HG03280 (cell line): ENCODE data around the gene NDUFV2.
"Not testable (repeated sequence)": the region's sequence is repeated elsewhere in the genome, so short reads cannot be mapped to it uniquely, and the experiment has no call there.

Source experiments
- ATAC-seq: cut with Tn5 transposase; IDR thresholded peaks from one replicate; pipeline ENCODE4 v1.9.1; 2021; ENCODE audit warnings: mild to moderate bottlenecking, moderate library complexity; ENCODE audit not compliant: unreplicated experiment

NDUFV2 gene

DNA sequence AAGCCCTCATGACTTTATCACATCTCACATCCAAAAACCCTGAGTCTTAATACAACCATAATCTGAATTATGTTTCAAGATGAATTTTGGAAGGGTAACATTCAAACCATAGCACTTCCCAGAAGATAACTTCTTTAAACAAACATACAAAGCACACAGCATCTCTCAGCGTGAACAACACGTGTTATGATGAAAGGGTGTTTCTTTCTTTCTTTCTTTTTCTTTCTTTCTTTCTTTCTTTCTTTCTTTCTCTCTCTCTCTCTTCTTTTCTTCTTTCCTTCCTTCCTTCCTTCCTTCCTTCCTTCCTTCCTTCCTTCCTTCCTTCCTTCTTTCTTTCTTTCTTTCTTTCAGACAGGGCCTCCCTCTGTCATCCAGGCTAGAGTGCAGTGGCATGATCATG lies 13.8 kb upstream of the NDUFV2 start:
- ATAC-seq: not testable (repeated sequence)

DNA sequence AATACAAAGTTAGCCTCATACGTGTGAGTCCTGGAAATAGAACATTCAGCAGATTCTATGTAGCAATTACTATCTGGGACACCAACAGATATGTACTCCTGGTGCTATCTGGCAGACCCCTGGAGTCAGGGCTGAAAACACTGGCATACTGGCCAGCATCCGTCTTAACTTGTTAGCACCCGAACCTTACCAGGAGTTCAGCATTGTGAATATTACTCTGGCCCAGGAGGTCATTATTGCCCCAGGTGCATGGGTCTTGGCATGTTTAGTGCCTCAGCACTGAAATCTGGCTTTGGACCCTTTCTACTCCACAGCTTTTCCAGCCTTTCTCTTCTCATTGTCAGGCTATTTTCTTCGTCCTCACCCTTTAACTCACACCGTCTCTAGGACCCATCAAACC lies 11.9 kb upstream of the NDUFV2 start:
- ATAC-seq: no peak

DNA sequence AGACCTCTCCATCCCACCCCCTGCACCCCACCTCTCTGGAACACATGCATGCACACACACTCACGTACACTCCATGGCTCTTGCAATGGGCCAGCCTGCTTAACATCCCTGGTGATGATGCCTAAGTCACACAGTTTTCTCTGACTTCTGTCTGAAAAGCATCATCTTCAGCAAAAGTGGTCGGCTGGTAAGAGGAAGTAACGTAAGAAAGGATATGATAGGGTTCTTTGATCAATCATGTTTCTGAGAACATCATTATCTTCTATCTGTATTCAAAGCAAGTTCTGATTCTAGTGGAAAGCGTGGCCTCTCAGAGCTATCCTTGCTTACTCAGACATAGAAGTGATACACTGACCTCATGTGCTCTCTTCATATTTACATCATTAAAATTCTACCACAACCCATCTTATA lies 11.4 kb upstream of the NDUFV2 start:
- no peak for ATAC-seq

DNA sequence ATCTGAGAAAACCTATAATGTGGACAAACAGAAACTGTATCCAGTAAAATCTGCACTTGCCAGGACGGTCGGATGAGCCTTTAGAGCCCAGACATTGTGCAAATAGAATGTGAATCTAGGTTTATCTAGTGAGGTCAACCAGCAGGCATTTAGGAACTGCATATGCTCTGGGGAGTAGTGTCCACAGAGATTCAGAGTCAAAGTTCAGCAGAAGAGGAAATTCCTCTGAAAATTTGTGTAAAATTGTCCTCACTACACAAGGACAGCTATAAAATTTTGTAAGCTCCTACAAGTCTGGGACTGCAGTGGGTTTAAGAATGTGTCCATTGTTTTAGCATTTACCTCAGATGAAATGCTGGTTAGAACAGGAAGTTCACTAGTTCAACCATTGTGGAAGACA lies 9.8 kb upstream of the NDUFV2 start:
- ATAC-seq: no peak

DNA sequence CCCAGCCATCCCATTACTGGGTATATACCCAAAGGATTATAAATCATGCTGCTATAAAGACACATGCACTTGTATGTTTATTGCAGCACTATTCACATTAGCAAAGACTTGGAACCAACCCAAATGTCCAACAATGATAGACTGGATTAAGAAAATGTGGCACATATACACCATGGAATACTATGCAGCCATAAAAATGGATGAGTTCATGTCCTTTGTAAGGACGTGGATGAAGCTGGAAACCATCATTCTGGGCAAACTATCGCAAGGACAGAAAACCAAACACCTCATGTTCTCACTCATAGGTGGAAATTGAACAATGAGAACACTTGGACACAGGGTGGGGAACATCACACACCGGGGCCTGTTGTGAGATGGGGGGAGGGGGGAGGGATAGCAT lies 9.4 kb upstream of the NDUFV2 start:
- not testable (repeated sequence) for ATAC-seq

DNA sequence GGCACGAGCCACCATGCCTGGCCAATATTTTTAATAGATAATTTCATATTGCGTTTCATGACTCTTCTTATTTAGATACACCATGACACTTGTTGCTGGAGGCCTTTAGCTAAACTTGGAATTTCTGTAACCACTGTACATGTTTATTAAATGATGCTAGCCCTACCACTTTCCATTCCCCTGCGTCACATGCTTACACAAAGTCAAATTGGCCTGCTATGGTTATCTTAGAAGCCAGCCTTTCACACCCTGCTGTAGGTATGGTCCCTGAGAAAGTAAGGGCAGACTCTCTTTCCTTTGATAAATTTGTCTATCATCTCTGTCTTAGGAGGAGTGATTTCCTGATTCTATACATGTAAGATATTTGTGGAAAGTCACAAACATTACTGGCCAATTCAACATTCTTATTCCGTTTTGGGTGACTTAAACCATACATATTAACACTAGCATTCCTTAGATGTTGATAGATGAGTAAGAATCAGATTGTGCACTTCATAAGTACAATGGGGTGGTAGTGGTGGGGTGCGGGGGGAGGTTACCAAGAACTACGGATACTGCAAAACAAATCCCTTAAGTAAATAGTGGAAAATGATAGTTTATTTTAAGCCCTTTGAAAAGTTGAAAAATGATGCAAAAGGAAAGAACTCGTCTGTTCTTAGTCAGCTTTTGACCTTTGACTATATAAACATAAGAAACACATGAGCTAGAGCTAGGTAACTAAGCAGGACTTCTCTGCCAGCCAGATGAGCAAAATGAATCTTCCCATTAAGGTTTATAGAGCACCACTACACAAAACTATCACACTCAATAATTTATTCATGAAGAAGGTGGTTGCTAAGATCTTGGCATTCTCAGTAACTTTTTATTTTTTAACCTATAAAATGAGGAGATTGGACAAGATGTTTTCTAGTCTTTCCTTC lies 7.9 kb upstream of the NDUFV2 start:
- ATAC-seq: no peak

DNA sequence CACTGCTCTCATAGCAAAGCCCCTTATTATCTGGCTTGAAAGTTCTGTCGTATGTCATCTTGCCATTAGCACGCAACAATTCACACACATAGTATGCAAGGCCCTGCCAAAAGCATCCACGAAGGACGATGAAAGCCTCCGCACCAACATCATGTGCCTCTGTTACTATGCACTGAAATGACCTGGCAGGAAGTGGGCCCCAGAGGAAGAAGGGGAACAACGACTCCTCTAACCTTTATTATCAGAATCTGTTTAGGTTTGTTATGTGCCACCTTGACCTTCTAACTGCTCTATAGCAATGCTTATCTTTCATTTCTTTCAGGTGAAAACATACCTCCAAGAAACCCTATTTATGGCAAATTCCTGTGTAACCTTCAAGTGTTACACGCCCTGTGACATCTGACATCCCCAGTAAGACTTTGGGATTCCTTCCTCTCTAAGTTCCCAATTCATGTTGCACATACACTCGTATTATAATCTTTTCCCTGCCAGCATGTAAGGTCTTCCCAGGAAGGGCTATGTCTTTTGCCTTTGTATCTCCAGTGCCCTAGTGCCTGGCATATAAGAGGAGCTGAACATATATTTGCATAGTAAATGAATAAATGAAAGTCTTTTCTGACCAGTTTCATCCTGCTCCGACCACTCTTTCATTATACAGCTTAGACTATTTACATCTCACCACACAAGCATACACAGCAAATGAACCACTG lies 7.0 kb upstream of the NDUFV2 start:
- ATAC-seq: peak; percentile 87

DNA sequence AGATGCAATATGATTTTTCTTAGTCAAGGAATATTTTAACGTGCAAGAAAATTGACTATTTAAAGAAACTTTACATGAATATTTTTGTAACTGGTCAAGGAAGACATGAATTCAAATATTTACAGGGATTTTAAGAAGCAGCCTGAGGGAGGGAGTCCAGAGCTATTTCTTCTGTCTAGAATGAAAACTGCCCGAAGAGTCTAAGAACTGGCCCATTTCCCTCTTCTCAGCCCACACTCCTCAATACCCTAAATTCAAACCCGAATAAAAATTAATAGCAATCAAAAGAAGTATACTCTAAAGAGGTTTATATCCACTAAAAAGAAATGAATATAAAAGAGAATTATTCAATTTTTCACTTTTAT lies 6.5 kb upstream of the NDUFV2 start:
- peak; percentile 18 for ATAC-seq

DNA sequence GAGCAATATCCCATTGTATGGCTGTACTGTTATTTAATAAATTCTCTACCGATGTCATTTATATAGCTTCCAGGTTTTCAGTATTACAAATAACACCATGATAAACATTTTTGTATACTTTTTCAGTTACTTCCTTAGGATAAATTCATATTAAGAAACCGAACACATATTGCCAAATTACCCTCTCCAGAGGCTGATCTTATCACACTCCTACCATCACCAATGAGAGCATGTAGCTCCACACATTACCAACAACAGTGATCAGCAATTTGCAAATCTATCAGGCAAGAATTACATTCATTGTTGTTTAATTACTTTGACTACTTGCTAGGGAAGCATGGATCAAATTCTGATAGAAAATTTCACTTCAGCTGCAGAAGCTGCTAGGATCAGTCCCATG lies 5.8 kb upstream of the NDUFV2 start:
- ATAC-seq: no peak

DNA sequence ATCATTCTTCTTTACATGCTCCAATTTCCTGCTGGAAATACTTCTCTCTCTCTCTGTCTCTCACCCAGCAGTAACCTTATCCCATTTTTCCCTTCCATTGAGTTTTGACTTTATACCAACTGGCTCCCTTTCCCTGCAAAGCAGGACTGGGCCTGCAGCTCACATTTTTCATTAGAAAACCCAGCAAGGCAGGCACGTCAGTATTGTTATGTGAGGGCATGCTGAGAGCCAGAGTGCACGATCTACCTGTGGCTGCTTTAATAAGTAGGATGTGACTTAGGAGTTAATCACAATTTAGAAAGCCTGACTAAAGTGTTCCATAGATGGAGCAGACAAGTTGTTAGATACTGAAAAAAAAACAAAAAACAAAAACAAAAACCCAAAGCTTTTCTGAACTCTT lies 5.2 kb upstream of the NDUFV2 start:
- ATAC-seq: no peak

DNA sequence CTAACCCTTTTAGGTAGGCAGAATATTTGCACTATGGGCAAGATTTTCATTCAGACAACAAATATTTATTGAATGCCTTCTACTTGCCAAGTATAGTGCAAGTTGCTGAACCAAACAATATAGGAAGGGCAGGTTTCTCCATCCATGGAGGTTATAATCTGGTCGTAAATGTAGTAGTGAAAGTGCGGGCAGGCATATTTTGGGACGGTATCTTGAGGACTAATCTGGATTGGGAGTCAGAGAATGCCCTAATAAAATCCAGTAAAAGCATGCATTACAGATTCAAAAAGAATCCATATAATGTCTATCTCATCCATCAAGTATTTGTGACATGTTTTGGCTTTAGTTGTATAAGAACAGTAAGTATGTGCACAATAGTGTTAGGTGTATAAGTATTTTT lies 1.7 kb upstream of the NDUFV2 start:
- no peak for ATAC-seq

DNA sequence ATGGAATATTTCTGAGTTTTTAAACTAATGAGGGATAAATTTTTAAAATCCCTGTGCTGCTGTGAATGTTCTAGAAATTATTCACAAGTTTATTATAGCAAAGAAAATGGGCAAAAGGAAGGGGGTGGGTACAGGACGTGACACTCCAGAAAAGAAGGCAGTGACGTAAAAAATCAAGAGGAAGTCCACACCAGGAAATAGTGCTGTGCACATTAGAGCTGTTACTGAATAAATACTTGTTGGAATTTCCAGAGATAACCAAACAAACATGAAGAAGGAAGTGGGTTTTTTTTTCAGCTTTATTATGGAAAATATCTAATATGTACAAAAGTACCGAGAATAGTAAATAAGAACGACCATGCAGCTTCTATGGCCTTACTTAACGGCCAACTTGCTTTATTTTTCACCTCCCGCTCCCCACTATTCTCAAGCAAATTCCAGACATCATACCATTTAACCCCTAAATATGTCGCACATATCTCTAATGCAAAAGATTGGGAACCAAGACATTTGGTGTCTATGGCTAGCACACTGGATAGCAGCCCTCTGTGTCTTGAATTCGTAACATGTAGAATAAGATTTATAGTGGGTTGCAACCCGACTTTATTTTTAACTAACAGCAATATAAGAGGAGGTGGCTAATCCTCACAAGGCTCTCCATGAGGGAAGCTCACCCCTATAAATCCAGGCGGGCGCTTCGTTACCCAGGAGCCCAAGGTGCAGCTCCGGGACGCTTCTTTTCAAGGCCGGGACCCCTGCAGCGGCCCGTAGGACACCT lies 580 bp upstream of the NDUFV2 start:
- peak; percentile 5 for ATAC-seq

DNA sequence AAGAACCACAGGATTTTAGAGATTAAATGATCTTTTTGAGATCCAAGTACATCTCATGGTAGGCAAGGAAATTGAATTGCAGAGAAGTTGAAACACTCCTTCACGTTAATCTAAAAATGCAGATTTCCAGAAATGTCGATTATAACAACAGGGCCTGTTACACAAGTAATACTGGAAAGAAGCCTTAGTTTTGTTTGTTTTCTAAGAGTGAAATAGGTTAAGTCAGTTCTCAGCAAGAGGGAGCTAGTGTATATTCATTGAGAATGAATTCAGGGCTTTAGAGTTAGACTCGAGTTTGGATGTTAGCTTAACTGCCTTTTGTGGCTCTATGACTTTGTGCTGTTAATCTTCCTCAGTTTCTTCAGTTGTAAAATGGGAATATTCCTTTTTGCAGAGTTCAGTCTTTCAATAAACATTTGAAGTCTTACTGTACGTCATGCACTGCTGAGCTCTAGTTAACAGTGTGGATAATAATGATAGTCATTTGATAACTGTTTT lies 926 bp downstream of the NDUFV2 start:
- no peak for ATAC-seq

DNA sequence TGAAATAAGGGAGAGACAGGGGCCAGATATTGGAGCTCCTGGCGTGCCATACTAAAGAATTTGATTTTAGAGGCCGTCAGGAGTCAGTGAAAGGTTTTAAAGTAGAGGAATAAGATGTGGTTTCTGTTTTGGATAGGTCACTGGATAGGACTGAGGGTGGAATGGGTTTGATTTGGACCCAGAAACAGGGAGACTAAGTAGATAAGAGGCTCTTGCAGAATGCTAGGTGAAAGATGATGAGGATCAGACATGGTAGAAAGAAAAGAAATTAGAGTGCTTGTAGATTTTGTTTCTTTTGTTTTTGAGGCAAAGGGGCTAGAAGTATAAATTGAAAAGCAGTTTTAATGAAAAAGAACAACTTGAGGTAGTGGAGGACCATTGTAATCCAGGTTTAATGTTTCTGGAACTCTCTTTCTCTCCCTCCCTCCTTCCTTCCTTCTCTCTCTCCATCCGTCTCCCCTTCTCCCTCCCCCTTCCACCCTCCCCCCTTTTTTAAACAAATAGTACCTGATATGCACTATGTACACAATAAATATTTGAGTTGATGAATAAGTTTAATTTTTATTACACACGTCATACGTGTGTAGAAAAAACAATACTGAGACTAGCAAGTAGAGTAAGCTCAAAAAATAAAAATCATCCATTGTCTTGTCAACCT lies 1.9 kb downstream of the NDUFV2 start:
- ATAC-seq: no peak

DNA sequence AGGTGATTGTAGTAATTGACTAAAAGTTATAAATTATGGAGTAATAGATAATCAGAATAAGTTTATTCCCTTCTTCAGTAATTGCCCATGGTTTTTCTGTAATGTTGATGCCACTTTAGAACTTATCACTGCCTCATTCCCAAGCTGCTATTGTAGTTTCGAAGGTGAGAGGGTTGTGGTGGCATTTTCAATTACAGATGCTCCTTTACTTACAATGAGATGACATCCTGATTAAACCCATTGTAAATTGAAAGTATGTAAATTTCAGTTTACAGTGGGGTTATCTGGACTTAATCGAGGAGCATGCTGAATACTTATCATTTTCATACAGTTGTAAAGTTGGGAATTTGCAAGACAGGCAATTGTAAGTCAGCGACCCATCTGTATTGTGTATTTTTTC lies 2.9 kb downstream of the NDUFV2 start:
- ATAC-seq: no peak

DNA sequence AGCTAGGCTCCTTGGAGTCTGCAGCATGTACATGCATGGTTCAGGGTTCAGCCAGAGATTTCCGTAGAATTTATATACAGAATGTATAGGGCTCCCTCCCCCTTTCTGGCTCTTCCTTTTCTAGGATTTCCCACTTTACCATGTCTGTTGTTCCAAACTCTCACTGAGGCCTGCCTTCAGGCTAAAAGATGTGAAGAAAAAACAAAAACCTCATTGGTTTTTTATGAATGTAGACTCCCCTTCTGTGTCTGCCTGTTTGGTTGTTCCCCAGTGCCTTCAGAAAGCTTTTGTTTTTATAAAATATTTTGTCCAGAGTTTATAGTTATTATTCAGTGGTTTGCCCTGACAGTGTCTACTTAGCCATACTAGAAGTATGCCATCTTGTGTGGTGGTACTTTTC lies 3.6 kb downstream of the NDUFV2 start:
- ATAC-seq: no peak

DNA sequence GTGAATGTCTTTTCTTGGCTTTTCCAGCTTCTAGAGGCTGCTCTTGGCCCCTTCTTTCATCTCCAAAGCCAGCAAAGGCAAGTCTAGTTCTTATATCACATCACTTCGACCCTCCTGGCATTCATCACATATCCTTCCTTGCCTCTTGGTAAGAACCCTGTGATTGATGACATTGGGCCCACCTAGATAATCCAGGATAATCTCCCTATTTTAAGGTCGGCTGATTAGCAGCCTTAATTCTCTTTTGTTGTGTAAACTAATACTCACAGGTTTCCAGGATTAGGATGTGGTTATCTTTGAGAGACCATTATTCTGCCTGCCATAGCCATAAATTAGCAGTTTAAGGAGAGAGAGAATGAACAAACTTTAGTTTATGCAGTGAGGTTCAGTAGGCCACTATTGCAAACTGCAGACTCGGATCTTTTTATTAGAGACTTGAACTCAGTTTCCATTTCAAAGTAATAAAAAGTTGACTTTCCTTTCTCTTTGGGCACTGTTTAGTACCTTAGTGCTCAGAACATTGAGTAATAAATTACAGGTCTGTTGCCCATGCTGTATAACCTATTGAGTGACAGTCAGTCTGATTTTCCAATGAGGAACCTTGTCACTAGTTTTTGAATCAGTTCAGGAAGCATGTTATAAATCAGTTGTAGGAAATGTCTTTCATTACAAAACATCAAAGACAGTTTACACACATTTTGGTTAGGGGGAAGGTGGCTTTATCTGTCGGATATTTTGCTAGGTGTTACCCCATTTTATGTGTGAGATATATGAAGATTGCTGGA lies 4.5 kb downstream of the NDUFV2 start:
- no peak for ATAC-seq

DNA sequence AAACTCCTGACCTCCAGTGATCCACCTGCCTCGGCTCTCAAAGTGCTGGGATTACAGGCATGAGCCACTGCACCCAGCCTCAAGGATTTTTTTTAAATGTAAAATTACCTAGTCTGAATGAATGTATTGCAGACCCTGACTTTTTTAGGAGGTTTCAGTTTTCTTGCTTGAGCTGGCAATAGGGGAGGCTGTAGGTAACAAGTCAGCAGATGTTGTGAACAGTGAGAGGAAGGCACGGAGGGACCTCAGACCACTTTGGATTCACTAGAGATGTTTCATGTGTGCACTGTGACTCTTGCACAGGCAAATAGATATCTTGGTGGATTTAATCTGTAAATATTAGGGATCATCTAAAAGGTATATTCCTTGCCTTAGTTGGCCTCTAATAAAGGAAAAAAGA lies 6.4 kb downstream of the NDUFV2 start:
- no peak for ATAC-seq

DNA sequence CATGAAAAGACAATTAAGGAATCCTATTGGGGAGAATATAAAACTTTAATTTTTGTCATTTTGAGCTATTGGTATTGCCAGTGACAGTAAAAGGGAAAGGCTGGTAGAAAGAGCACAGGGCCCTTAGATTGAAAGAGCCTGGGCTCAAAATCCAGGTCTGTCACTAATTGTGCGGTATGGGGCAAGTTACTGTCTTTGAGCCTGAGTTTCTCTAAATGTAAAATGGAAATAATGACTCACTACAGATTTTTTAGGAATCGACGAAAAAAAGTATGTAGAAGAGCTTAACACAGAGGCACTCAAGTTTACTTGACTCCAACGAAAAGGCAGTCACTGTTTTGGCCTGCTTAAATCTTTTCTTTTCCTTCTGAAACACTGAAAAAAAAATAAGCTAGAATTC lies 7.0 kb downstream of the NDUFV2 start:
- ATAC-seq: no peak

DNA sequence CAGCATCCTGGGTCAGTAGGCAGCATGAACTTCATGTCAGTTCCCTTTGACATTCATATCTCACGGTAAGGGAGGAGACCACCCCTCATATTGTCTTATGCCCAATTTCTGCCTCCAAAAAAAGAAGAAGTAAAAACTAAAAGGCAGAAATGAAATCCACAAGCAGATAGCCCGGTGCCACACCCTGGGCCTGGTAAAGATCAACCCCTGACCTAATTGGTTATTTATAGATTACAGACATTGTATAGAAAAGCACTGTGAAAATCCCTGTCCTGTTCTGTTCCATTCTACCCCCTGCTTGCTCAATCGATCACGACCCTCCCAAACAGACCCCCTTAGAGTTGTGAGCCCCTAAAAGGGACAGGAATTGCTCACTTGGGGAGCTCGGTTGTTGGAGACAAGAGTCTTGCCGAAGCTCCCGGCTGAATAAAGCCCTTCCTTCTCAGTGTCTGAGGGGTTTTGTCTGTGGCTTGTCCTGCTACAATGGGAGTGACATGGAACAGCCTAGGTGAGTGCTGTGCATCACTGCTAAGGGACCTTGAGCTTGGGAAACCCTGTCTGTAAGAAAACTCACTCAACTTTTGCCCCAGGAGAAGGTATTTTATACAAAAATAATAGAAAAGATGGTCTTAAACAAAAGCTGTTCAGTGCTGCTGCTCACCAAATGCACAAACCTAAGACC lies 11.1 kb downstream of the NDUFV2 start:
- ATAC-seq: no peak
